Tibial artery (tissue), 4 donors: ENCODE measurements around the gene ATMIN.

Source experiments
- DNase-seq, 2 donors: peaks; one replicate each; pipeline ENCODE4 v3.0.0-alpha.2; 2019
- H3K27ac ChIP-seq, 2 donors: fragments of 200-600 bp; sonication (generic) in 1 of 2; 1 replicate in 1 of 2; 2 replicates in 1 of 2; pipeline ENCODE4 v1.5.1; 2018 to 2019; ENCODE audit warnings: mild to moderate bottlenecking in 1 of 2
- H3K27me3 ChIP-seq, 2 donors: fragments of 200-600 bp; sonication (generic) in 1 of 2; one replicate each; pipeline versions ENCODE4 v1.5.1 to v1.6.0; 2016 to 2019
- H3K36me3 ChIP-seq, 3 donors: fragments of 200-600 bp; sonication (generic) in 2 of 3; one replicate each; pipeline ENCODE4 v1.5.1; 2016 to 2019; ENCODE audit warnings: mild to moderate bottlenecking in 2 of 3
- H3K4me1 ChIP-seq, 4 donors: fragments of 200-600 bp; sonication (generic) in 2 of 4; 1 replicate in 3 of 4; 2 replicates in 1 of 4; pipeline ENCODE4 v1.5.1; 2016 to 2019
- H3K4me3 ChIP-seq, 2 donors: fragments of 200-600 bp; sonication (generic) in 1 of 2; 1 replicate in 1 of 2; 2 replicates in 1 of 2; pipeline ENCODE4 v1.5.1; 2018 to 2019; ENCODE audit warnings: mild to moderate bottlenecking in 2 of 2
- H3K9me3 ChIP-seq, 3 donors: fragments of 200-600 bp; sonication (generic) in 1 of 3; one replicate each; pipeline ENCODE4 v1.5.1; 2016 to 2019
- CTCF ChIP-seq, 2 experiments: fragments of 200-600 bp in 1 of 2; fragments of 450-650 bp in 1 of 2; IDR thresholded peaks; one replicate each; pipeline ENCODE4 v1.5.1; 2017 to 2019; ENCODE audit warnings: antibody characterized with exemption in 2 of 2, mild to moderate bottlenecking in 1 of 2, moderate library complexity in 1 of 2
- intact Hi-C: fragments of 100-400 bp; cut with DNase I; formaldehyde crosslinking; loops from one replicate; pipeline ENCODE4 v1.15.0; 2023; ENCODE audit warnings: low total_unique reads

The ATMIN gene

GRCh38 chr16:81077076-81077940 lies 41.7 kb downstream of the ATMIN start, which contains the start of gene C16orf46:
TSS of gene C16orf46 (minus strand) at chr16:81077238. CDS start at chr16:81063955, 13,283 bp downstream.
- no peak for TF ChIP-seq CTCF (IDR thresholded peaks at IDR 0.05)
- DNase-seq: peak; percentile 96 to 99
- Histone ChIP-seq H3K9me3 (no peaks in the 10 kb centered on the region), H3K27ac (peak within 1 kb of the TSS; percentile 96 to 97), H3K27me3 (no peaks in the 10 kb centered on the region), H3K4me3 (peak within 1 kb of the TSS; percentile 63 to 69), H3K36me3 (no peaks in the 10 kb centered on the region), H3K4me1 (peaks cover 0 to 11% (median 4%) of the 10 kb centered on the region in 4 donors)
- intact Hi-C loops: loop anchor here (2.0 kb wide), 2 partner anchors 19 to 71 kb away; partner anchors contain the start of genes CENPN, CMC2 and GCSH

- Histone ChIP-seq H3K36me3 (peaks cover 0 to 12% (median 10%) of the 10 kb centered on the region in 3 donors), H3K4me3 (no peak overlapping the region), H3K4me1 (peaks cover 0 to 11% (median 4%) of the 10 kb centered on the region in 4 donors), H3K27ac (no peak overlapping the region), H3K9me3 (no peaks in the 10 kb centered on the region), H3K27me3 (no peaks in the 10 kb centered on the region)
- no peak for DNase-seq
- intact Hi-C loops: loop anchor here (10.0 kb wide), 1 partner anchor 45 kb away; the partner anchor contains the start of gene ATMIN
- no peak for TF ChIP-seq CTCF (IDR thresholded peaks at IDR 0.05)
Observed at GRCh38 chr16:81080233-81080632, 44.6 kb downstream of the ATMIN start.

- Histone ChIP-seq H3K9me3 (no peaks in the 10 kb centered on the region), H3K4me3 (no peak overlapping the region), H3K4me1 (peaks cover 0 to 10% (median 4%) of the 10 kb centered on the region in 4 donors), H3K27me3 (no peaks in the 10 kb centered on the region), H3K27ac (no peak overlapping the region), H3K36me3 (peaks cover 0 to 12% (median 10%) of the 10 kb centered on the region in 3 donors)
- intact Hi-C loops: loop anchor here (10.0 kb wide), 1 partner anchor 46 kb away; the partner anchor contains the start of gene ATMIN
- no peak for DNase-seq
- no peak for TF ChIP-seq CTCF (IDR thresholded peaks at IDR 0.05)
Observed at GRCh38 chr16:81081014-81081413, 45.4 kb downstream of the ATMIN start.

- Histone ChIP-seq H3K4me1 (no peaks in the 10 kb centered on the region), H3K27ac (no peak overlapping the region), H3K27me3 (no peaks in the 10 kb centered on the region), H3K4me3 (no peak overlapping the region), H3K9me3 (no peaks in the 10 kb centered on the region), H3K36me3 (peaks cover 0 to 13% (median 12%) of the 10 kb centered on the region in 3 donors)
- no peak for DNase-seq
- intact Hi-C loops: loop anchor here (10.0 kb wide), 1 partner anchor 54 kb away; the partner anchor contains the start of gene ATMIN
- TF ChIP-seq CTCF (IDR thresholded peaks at IDR 0.05): no peak
Observed at GRCh38 chr16:81088836-81089235, 53.2 kb downstream of the ATMIN start.

GRCh38 chr16:81094771-81095251 lies 59.2 kb downstream of the ATMIN start:
- no peak for TF ChIP-seq CTCF (IDR thresholded peaks at IDR 0.05)
- H3K9me3 ChIP-seq: no peaks in the 10 kb centered on the region
- intact Hi-C loops: loop anchor here (5.0 to 10.0 kb wide), 2 partner anchors 82 to 220 kb away; partner anchors contain the start of gene GAN
- H3K4me1 ChIP-seq: peaks cover 0 to 13% (median 3%) of the 10 kb centered on the region in 4 donors
- H3K36me3 ChIP-seq: peaks cover 0 to 9% (median 0%) of the 10 kb centered on the region in 3 donors
- H3K27ac ChIP-seq: peak overlapping the region in 1 of 2 donors; percentile 84
- peak overlapping the region; percentile 69 to 94 for H3K4me3 ChIP-seq
- DNase-seq: no peak
- H3K27me3 ChIP-seq: no peaks in the 10 kb centered on the region
